Measurements from ENCODE around the gene MBD2.
A peak's percentile ranks its signal among the peaks of the same experiment; 100 is the strongest.

MBD2 gene

DNA sequence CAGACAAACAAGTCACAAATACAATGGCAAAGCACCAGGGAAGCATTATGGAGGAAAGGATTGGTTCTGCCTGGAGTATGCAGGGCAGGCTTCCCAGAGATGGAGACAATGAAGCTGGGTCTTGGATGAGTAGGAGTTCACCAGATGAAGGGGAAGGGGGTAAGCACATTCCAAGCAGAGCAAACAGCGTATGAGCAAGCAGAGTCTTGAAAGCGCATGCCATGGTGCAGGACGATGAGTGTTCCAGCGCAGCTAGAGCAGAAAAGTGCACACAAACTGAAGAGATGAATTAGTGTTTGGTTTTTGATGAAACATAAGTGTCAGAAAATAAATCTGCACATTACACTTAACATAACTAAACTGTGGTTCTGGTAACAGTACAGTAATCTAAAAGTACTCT is 21.6 kb downstream of the MBD2 start:
- DNase-seq (ENCODE audit: low spot score) = no peak

DNA sequence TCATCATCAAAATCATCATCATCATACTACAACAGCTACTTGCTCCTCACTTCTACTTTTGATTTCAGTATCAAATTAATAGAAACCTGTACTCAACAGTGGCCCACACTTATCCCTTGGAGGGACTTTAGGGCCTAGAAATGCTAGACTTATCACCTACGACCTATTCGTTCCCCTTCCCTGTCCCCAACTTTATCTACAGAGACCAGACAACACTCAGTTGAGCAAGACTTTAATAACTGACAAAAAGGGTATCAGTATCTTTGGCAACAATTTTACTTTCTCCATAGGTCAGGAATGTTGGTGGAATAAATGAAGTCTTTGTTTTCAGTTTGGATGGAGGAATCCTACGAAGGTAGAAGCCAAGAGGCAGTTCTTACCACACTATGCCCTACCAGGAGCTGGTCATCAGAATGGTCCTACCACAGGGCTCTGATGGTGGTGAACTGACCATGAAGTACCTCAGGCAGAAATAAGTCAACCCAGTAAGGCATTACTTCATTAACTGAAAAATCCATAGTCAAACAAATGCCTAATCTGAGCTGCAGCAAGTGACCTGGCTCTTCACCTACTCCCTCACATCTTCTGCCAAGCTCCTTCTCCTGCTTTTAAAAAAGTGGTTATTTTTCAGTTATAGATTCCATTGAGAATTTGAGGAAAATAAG is 26.6 kb downstream of the MBD2 start:
- no peak for DNase-seq (ENCODE audit: low spot score)

DNA sequence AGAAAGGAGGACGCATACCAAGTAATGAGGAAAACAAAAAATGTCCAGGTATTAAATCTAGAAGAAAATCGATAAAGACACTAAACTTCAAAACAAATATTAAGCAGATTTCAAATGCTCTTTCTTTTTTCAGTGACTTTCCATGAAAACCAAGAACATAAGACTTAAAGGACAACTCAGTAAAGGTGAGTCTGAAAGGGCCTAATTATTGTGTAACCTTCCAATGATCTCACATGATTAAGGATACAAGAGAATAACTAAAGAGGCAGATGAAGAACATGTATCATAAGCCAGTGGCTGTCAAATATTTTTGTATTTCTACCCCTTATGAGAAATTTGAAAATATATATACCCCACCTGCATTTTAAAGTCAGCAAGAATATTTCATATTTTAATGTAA is 30.7 kb downstream of the MBD2 start:
- no peak for DNase-seq (ENCODE audit: low spot score)

DNA sequence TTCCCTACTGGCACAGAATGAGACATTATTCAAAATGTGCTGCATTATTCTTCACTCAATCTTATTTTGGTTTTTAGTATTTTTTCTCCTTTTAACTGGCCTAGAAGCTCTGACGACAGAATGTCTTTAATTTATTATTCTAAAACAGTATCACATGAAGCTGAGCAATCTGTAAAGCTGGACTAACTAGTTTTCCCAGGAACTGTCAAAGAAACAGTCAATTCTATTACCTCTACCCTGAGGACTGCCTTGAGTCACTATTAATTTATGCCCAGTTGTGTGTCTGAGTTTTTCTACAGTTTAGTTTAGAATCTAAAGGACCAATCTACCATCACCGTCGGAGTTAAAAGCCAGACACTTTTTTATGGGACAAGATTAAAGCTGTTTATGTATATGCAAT is 31.6 kb downstream of the MBD2 start:
- no peak for DNase-seq (ENCODE audit: low spot score)

- no peak for DNase-seq (ENCODE audit: low spot score)
These were observed 32.1 kb downstream of the MBD2 start for GRCh38 chr18:54192415-54192814.

GRCh38 chr18:54191352-54191751 is 33.1 kb downstream of the MBD2 start:
- DNase-seq (ENCODE audit: low spot score) = no peak

- DNase-seq (ENCODE audit: low spot score) = no peak
These were observed 37.1 kb downstream of the MBD2 start for GRCh38 chr18:54187372-54187771.

GRCh38 chr18:54184836-54185235 is 39.6 kb downstream of the MBD2 start:
- DNase-seq (ENCODE audit: low spot score) = no peak

DNA sequence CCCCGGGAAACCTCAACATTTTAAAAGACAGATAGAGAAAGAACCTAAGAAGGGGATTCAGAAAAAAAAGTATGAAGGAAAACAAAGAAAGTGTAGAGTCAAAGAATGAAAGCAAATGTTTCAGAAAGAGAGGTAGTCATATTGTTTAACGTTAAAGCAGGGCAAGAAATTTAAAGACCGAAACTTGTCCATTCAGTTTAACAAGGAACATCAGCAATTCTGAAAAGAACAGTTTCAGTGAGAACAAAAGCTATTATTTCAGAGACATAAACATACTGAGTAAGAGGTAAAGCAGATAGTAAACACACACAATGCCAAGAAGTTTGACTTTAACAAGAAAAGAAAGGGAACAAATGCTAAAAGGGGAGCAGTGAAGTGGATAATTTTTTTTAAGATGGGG is 41.1 kb downstream of the MBD2 start:
- DNase-seq (ENCODE audit: low spot score) = no peak

- no peak for DNase-seq (ENCODE audit: low spot score)
These were observed 42.4 kb downstream of the MBD2 start for GRCh38 chr18:54181856-54182602.

GRCh38 chr18:54173980-54174630 is 50.4 kb downstream of the MBD2 start:
- no peak for DNase-seq (ENCODE audit: low spot score)

DNA sequence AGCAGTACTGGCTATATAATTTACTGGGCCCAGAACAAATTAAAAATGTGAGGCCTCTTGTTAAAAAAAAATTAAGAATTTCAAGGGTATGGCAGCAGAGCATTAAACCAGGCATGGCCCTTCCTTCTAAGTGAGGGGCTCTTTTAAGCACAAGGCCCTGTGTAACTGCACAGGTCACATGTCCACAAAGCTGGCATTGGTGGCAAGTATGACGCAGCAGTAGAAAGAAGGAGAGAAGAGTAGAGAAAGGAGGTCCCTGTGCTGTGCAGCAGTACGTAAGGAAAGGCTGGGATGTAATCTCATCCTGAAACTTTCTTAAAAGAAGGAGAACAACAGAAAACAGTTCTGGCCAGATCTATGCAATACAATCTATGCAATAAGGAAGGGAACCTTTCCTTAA is 51.2 kb downstream of the MBD2 start:
- DNase-seq (ENCODE audit: low spot score) = peak; percentile 33

GRCh38 chr18:54169431-54170403 is 54.8 kb downstream of the MBD2 start:
- no peak for DNase-seq (ENCODE audit: low spot score)

DNA sequence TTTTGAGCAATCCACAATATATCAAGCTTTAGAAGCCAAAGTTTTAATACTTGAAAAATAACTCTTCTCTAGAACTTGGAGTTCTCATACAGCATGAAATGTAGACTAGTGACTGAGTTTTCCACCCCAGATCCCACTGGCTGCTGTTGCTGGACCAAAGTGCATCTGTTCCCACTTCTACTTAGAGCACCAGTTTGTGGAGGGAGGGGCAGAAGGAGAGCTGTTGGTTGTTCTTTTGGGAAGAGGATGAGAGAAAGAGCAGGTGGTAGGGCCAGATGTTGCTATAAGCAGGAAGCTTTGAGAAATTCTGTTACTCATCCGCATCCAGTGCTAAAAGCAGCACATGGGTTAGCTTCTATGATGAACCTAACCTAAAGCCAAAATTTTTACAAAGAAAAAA is 59.0 kb downstream of the MBD2 start:
- DNase-seq (ENCODE audit: low spot score) = no peak

- no peak for DNase-seq (ENCODE audit: low spot score)
These were observed 61.0 kb downstream of the MBD2 start for GRCh38 chr18:54163453-54163852.

DNA sequence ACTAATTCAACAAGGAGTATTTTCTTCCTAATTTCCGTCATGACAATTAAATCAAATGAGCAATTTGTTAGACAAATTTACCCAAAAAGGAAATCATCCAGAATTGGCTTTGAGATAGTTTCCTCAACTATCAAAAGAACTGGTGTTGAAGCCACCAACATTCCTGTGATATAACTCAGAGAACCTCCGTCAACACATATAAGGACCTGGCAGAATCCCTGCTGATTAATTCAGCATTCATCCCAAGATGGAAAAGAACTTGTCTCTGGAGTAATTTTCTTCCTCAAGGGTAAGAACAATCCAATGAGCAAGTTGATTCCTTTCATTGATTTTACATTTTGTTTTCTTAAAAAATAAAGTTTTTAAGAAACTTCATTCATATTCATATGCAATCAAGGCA is 62.0 kb downstream of the MBD2 start:
- DNase-seq (ENCODE audit: low spot score) = no peak

- DNase-seq (ENCODE audit: low spot score) = no peak
These were observed 63.2 kb downstream of the MBD2 start for GRCh38 chr18:54161267-54161666.

- DNase-seq (ENCODE audit: low spot score) = no peak
These were observed 64.6 kb downstream of the MBD2 start for GRCh38 chr18:54159906-54160305.

DNA sequence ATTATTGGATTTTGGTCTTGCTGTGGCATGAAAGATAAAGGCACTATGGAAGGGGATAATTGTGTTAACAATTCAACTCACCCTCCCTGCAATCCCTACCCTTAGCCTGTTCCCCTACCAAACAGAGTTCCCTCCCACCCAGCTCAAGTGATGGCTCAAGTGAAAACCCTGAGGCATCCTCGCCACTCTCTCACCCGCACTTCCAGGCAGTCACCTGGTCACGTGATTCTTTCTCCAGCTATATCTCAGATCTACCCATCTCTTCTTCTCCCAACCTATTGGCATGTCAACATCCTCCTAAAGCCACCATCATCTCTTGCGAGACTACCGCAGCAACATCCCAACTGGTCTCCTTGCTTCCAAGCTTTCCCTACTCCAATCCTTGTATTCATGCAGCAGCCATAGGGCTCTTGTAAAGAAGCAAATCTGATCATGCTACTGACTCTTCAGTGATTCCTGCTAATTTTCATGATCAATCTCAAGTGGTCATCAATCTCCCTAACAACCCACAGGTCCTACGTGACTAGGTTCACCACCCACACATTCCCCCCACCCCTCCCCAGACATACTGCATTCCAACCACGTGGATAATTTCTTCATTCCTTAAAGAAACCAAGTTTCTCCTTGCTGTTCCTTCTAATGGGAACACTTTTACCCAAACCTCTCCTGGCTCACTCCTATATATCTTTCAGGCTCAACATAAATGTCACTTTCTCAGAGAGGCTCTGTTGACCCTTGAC is 66.7 kb downstream of the MBD2 start:
- DNase-seq (ENCODE audit: low spot score) = no peak

GRCh38 chr18:54155412-54155811 is 69.1 kb downstream of the MBD2 start:
- no peak for DNase-seq (ENCODE audit: low spot score)

DNA sequence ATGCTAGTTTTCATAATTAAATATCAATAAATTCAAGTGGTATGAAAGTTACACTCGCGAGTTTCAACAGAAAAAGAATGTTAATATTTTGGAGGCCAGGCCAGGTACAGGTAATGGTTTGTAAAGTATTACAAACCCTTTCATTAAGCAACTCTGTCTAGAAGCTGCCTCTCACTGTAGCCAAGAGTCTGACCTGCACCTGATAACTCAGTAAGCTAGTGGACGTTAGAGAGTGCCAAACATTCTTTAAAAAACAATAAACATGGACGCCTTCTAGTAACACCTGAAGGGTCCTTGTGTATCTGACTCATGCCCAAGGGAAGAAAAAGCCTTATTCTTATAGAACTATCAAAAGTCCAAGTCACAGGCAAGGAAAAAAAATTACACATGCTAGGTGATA is 70.2 kb downstream of the MBD2 start:
- no peak for DNase-seq (ENCODE audit: low spot score)
